Panc1 (cell line): ENCODE measurements around the gene NRCAM. TPM values are rescaled to one million over a fixed set of nuclear protein-coding genes. Genes with fewer than 3 reads are reported as not detected.

ENCODE experiments used
- ATAC-seq: fragments of 200-7000 bp; cut with Tn5 transposase; 2 replicates; pipeline ENCODE4 v1.9.1; 2020; ENCODE audit warnings: mild to moderate bottlenecking, moderate library complexity
- BruUV-seq: library from RNA; stranded (reverse); fragments of 400-500 nt; replicated peaks from 2 replicates; lab custom pipeline; 2021; lab: Mats Ljungman, UMichigan
- CTCF ChIA-PET: fragments of 300-600 bp; sonication (Branson Sonifier 250); formaldehyde crosslinking; loops from one replicate; lab custom pipeline; 2022; ENCODE audit warnings: antibody characterized with exemption; lab: Charles Lee
- POLR2A ChIA-PET: fragments of 300-600 bp; sonication (Branson Sonifier 250); formaldehyde crosslinking; loops from one replicate; lab custom pipeline; 2022; ENCODE audit warnings: antibody characterized with exemption; lab: Charles Lee
- DNase-seq: peaks from one replicate; pipeline ENCODE4 v3.0.0-alpha.2; 2010; ENCODE audit warnings: low read depth, low spot score
- H3K27ac ChIP-seq: 2 replicates; pipeline ENCODE4 v1.5.1; 2011; ENCODE audit warnings: mild to moderate bottlenecking, low read length, inconsistent platforms
- H3K27me3 ChIP-seq: fragments of 200-500 bp; sonication (Bioruptor generic); 2 replicates; pipeline ENCODE4 v1.6.0; 2014; ENCODE audit warnings: low read length, inconsistent platforms; ENCODE audit not compliant: control insufficient read depth, insufficient read depth
- H3K36me3 ChIP-seq: fragments of 200-500 bp; sonication (Bioruptor generic); 2 replicates; pipeline ENCODE4 v1.5.1; 2014; ENCODE audit warnings: inconsistent platforms, mild to moderate bottlenecking, low read length, moderate library complexity; ENCODE audit not compliant: control insufficient read depth, insufficient read depth
- H3K4me1 ChIP-seq: 2 replicates; pipeline ENCODE4 v1.5.1; 2011; ENCODE audit warnings: inconsistent platforms, mild to moderate bottlenecking, low read length, moderate library complexity; ENCODE audit not compliant: control insufficient read depth, insufficient read depth
- H3K4me3 ChIP-seq, 2 experiments: 2 replicates each; pipeline ENCODE4 v1.5.1; 2011 to 2012; ENCODE audit warnings: low read depth in 2 of 2, low read length in 2 of 2, mild to moderate bottlenecking in 2 of 2, inconsistent platforms in 1 of 2, moderate library complexity in 1 of 2
- H3K9me3 ChIP-seq: fragments of 200-500 bp; sonication (Bioruptor generic); 2 replicates; pipeline ENCODE4 v1.5.1; 2014; ENCODE audit warnings: low read depth, mild to moderate bottlenecking, inconsistent platforms, low read length, moderate library complexity; ENCODE audit not compliant: control insufficient read depth, insufficient read depth
- CTCF ChIP-seq: fragments of 450-650 bp; IDR thresholded peaks from 2 replicates; pipeline ENCODE4 v1.5.1; 2017; ENCODE audit warnings: mild to moderate bottlenecking
- POLR2AphosphoS5 ChIP-seq: IDR thresholded peaks from 2 replicates; pipeline ENCODE4 v1.6.1; 2012; ENCODE audit warnings: mild to moderate bottlenecking, low read depth, low read length, moderate library complexity
- SIN3A ChIP-seq: IDR thresholded peaks from 2 replicates; pipeline ENCODE4 v1.6.1; 2012; ENCODE audit warnings: low read depth, mild to moderate bottlenecking, low read length, moderate library complexity, borderline replicate concordance; ENCODE audit not compliant: insufficient read depth
- TCF7L2 ChIP-seq: IDR thresholded peaks from 2 replicates; pipeline ENCODE4 v1.6.1; 2011; ENCODE audit warnings: mild to moderate bottlenecking, low read depth, low read length, inconsistent platforms
- in situ Hi-C: cut with HindIII; loops from 2 replicates; pipeline ENCODE4 v1.10.0; 2016; ENCODE audit warnings: low sequenced_read_pairs, low pct_unique_long_range_greater_than_20kb
- intact Hi-C: fragments of 100-400 bp; cut with micrococcal nuclease; formaldehyde crosslinking; loops from one replicate; pipeline ENCODE4 v1.10.0; 2022; ENCODE audit not compliant: unreplicated experiment
- total RNA-seq: library from RNA; stranded (reverse); gene quantifications from one replicate; pipeline ENCODE4 v1.2.1, GENCODE V29; 2021; ENCODE audit not compliant: unreplicated experiment
- TF ChIP-seq, protein P1 (sequence below), 2 experiments: IDR thresholded peaks; 2 replicates each; pipeline ENCODE4 v1.6.1; 2011 to 2012; ENCODE audit warnings: low read depth in 2 of 2, control low read depth in 1 of 2, low read length in 1 of 2, mild to moderate bottlenecking in 1 of 2, moderate library complexity in 1 of 2; ENCODE audit not compliant: insufficient read depth in 1 of 2

The NRCAM gene
- total RNA-seq, 1 experiment from 2014 or later = 0.21 TPM

DNA sequence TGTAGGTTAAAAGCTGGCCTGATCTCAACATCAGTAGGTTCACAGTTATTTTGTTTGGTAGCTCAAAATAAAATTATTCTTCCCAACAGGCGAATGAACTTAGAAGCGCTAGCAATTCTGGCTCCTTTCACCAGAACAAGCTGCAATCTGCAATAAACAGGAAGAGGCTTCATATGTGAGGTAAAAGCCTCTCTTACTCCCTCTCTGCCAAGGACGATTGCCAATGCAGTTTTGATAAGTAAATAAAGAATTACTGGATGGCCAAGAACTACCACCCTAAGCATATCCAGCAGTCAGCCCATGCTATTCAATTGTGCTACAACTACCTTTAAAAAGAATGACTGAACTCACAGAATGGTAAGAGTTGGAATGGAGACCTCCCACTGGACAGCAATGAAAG, 176.1 kb downstream of the NRCAM start:
- no TSS peak for BruUV-seq
- no peaks in the 10 kb centered on the region for H3K4me1 ChIP-seq

GRCh38 chr7:108278776-108279175, 177.5 kb downstream of the NRCAM start:
- intact Hi-C loops (no loop called here), in situ Hi-C loops (no loop called here)
- Histone ChIP-seq H3K27me3 (no peaks in the 10 kb centered on the region), H3K9me3 (no peaks in the 10 kb centered on the region), H3K36me3 (no peaks in the 10 kb centered on the region), H3K4me3 (no peak overlapping the region), H3K27ac (no peak overlapping the region), H3K4me1 (no peaks in the 10 kb centered on the region)
- POLR2A ChIA-PET = interaction anchor here (0.5 kb wide), 1 partner anchor 62 kb away, joined by 3 read pairs; no protein-coding TSS in a partner anchor
- DNase-seq = no peak
- CTCF ChIA-PET = no interaction called here
- no peak for ATAC-seq
- no TSS peak for BruUV-seq
- TF ChIP-seq CTCF (no peak), TCF7L2 (no peak), POLR2AphosphoS5 (no peak), SIN3A (no peak)
- TF ChIP-seq, protein P1, sequence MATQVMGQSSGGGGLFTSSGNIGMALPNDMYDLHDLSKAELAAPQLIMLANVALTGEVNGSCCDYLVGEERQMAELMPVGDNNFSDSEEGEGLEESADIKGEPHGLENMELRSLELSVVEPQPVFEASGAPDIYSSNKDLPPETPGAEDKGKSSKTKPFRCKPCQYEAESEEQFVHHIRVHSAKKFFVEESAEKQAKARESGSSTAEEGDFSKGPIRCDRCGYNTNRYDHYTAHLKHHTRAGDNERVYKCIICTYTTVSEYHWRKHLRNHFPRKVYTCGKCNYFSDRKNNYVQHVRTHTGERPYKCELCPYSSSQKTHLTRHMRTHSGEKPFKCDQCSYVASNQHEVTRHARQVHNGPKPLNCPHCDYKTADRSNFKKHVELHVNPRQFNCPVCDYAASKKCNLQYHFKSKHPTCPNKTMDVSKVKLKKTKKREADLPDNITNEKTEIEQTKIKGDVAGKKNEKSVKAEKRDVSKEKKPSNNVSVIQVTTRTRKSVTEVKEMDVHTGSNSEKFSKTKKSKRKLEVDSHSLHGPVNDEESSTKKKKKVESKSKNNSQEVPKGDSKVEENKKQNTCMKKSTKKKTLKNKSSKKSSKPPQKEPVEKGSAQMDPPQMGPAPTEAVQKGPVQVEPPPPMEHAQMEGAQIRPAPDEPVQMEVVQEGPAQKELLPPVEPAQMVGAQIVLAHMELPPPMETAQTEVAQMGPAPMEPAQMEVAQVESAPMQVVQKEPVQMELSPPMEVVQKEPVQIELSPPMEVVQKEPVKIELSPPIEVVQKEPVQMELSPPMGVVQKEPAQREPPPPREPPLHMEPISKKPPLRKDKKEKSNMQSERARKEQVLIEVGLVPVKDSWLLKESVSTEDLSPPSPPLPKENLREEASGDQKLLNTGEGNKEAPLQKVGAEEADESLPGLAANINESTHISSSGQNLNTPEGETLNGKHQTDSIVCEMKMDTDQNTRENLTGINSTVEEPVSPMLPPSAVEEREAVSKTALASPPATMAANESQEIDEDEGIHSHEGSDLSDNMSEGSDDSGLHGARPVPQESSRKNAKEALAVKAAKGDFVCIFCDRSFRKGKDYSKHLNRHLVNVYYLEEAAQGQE (IDR thresholded peaks at IDR 0.05; ENCODE audit: insufficient read depth in 1 of 2, low read depth in 2 of 2, low read length in 1 of 2) = no peak

More for the DNA sequence above, 176.1 kb downstream of the NRCAM start:
- intact Hi-C loops (no loop called here), in situ Hi-C loops (no loop called here)
- no peak overlapping the region for H3K4me3 ChIP-seq
- ATAC-seq (no peak), DNase-seq (no peak)
- H3K9me3 ChIP-seq = no peaks in the 10 kb centered on the region
- H3K27me3 ChIP-seq = no peaks in the 10 kb centered on the region
- no peaks in the 10 kb centered on the region for H3K36me3 ChIP-seq
- no peak overlapping the region for H3K27ac ChIP-seq
- ChIA-PET POLR2A (no interaction called here), CTCF (no interaction called here)
- TF ChIP-seq POLR2AphosphoS5 = no peak
- no peak for TF ChIP-seq SIN3A
- TF ChIP-seq CTCF = no peak
- TF ChIP-seq, protein P1 (IDR thresholded peaks at IDR 0.05; ENCODE audit: insufficient read depth in 1 of 2, low read depth in 2 of 2, low read length in 1 of 2) = no peak
- no peak for TF ChIP-seq TCF7L2
